IMR-90 (cell line): Measurements from ENCODE around the gene HACL1. TPM values are rescaled to one million over a fixed set of nuclear protein-coding genes. Genes with fewer than 3 reads are reported as not detected.

Experiments
- ATAC-seq: fragments of 200-7000 bp; cut with Tn5 transposase; 2 replicates; pipeline ENCODE4 v1.9.1; 2020; ENCODE audit warnings: low read depth, mild to moderate bottlenecking, moderate library complexity
- BruUV-seq: library from RNA; stranded (reverse); fragments of 400-500 nt; replicated peaks from 2 replicates; lab custom pipeline; 2021; lab: Mats Ljungman, UMichigan
- CTCF ChIA-PET: fragments of 300-600 bp; formaldehyde crosslinking; extraction: SDS; loops from one replicate; lab custom pipeline; 2021; ENCODE audit warnings: antibody characterized with exemption; lab: Yijun Ruan, JAX
- POLR2A ChIA-PET: fragments of 300-600 bp; sonication (Branson Sonifier 250); formaldehyde crosslinking; loops from one replicate; lab custom pipeline; 2022; ENCODE audit warnings: antibody characterized with exemption; ENCODE audit not compliant: unreplicated experiment; lab: Charles Lee
- DNase-seq: peaks from one replicate; pipeline ENCODE4 v3.0.0; 2013
- H2AFZ ChIP-seq: replicated peaks from 2 replicates; pipeline ENCODE3; 2013; ENCODE audit warnings: low read length, mild to moderate bottlenecking; ENCODE audit not compliant: poor library complexity
- H2AK5ac ChIP-seq: 2 replicates; pipeline ENCODE4 v1.6.1; 2013; ENCODE audit warnings: low read depth, low read length, inconsistent platforms
- H2AK9ac ChIP-seq: replicated peaks from 2 replicates; pipeline ENCODE3; 2013; ENCODE audit warnings: mild to moderate bottlenecking, low read depth, low read length, moderate library complexity; ENCODE audit not compliant: poor library complexity
- H2BK120ac ChIP-seq: 2 replicates; pipeline ENCODE4 v1.6.1; 2013; ENCODE audit warnings: low read depth, low read length, inconsistent platforms
- H2BK15ac ChIP-seq: 3 replicates; pipeline ENCODE4 v1.6.1; 2013; ENCODE audit warnings: low read depth, low read length, inconsistent platforms
- H2BK20ac ChIP-seq: 2 replicates; pipeline ENCODE4 v1.6.1; 2013; ENCODE audit warnings: low read depth, mild to moderate bottlenecking, inconsistent platforms, low read length, moderate library complexity
- H2BK5ac ChIP-seq: 2 replicates; pipeline ENCODE4 v1.6.1; 2013; ENCODE audit warnings: mild to moderate bottlenecking, low read depth, low read length, inconsistent platforms; ENCODE audit not compliant: poor library complexity, severe bottlenecking
- H3K14ac ChIP-seq: replicated peaks from 2 replicates; pipeline ENCODE4 v1.6.1; 2013; ENCODE audit warnings: low read depth, low read length, inconsistent platforms
- H3K18ac ChIP-seq: 2 replicates; pipeline ENCODE4 v1.6.1; 2013; ENCODE audit warnings: low read depth, low read length, control low read depth
- H3K23ac ChIP-seq: 2 replicates; pipeline ENCODE4 v1.6.1; 2013; ENCODE audit warnings: low read depth, low read length, inconsistent platforms
- H3K27ac ChIP-seq: 2 replicates; pipeline ENCODE4 v1.5.1; 2013; ENCODE audit warnings: mild to moderate bottlenecking, control low read depth, low read length; ENCODE audit not compliant: insufficient read depth
- H3K27me3 ChIP-seq: 2 replicates; pipeline ENCODE4 v1.6.1; 2013; ENCODE audit warnings: low read length; ENCODE audit not compliant: control insufficient read depth, insufficient read depth
- H3K36me3 ChIP-seq: 2 replicates; pipeline ENCODE4 v1.6.1; 2013; ENCODE audit warnings: low read length, mixed read lengths; ENCODE audit not compliant: control insufficient read depth, insufficient read depth
- H3K4ac ChIP-seq: 2 replicates; pipeline ENCODE4 v1.6.1; 2013; ENCODE audit warnings: low read depth, low read length, inconsistent platforms
- H3K4me1 ChIP-seq: 2 replicates; pipeline ENCODE4 v1.6.1; 2013; ENCODE audit warnings: low read length, mixed read lengths; ENCODE audit not compliant: control insufficient read depth, insufficient read depth
- H3K4me2 ChIP-seq: 2 replicates; pipeline ENCODE4 v1.6.1; 2013; ENCODE audit warnings: low read depth, mild to moderate bottlenecking, control low read depth, low read length, moderate library complexity
- H3K4me3 ChIP-seq: 2 replicates; pipeline ENCODE4 v1.5.1; 2013; ENCODE audit warnings: low read depth, mild to moderate bottlenecking, control low read depth, low read length, moderate library complexity; ENCODE audit not compliant: insufficient read depth
- H3K56ac ChIP-seq: 2 replicates; pipeline ENCODE4 v1.6.1; 2013; ENCODE audit warnings: low read length, inconsistent platforms; ENCODE audit not compliant: insufficient read depth; ENCODE audit errors: extremely low read depth
- H3K79me1 ChIP-seq, 2 experiments: 2 replicates each; pipeline ENCODE4 v1.6.1; 2013; ENCODE audit warnings: low read length in 2 of 2, inconsistent platforms in 1 of 2, low read depth in 1 of 2
- H3K9ac ChIP-seq: 2 replicates; pipeline ENCODE4 v1.6.1; 2013; ENCODE audit warnings: low read depth, low read length, control low read depth
- H3K9me1 ChIP-seq: 2 replicates; pipeline ENCODE4 v1.6.1; 2013; ENCODE audit warnings: low read length, inconsistent platforms; ENCODE audit not compliant: insufficient read depth
- H3K9me3 ChIP-seq: 2 replicates; pipeline ENCODE4 v1.6.1; 2013; ENCODE audit warnings: low read length; ENCODE audit not compliant: control insufficient read depth, insufficient read depth
- H4K20me1 ChIP-seq: 2 replicates; pipeline ENCODE4 v1.6.1; 2013; ENCODE audit warnings: low read length, inconsistent platforms; ENCODE audit not compliant: insufficient read depth
- H4K5ac ChIP-seq: 2 replicates; pipeline ENCODE4 v1.6.1; 2013; ENCODE audit warnings: mild to moderate bottlenecking, low read depth, low read length, control low read depth
- H4K8ac ChIP-seq, 2 experiments: 2 replicates each; pipeline ENCODE4 v1.6.1; 2013; ENCODE audit warnings: low read depth in 2 of 2, low read length in 2 of 2, control low read depth in 1 of 2, inconsistent platforms in 1 of 2
- H4K91ac ChIP-seq: 2 replicates; pipeline ENCODE4 v1.6.1; 2013; ENCODE audit warnings: low read depth, low read length, inconsistent platforms; ENCODE audit not compliant: insufficient read depth
- FOS ChIP-seq: fragments of 150-350 bp; IDR thresholded peaks from 2 replicates; pipeline ENCODE4 v1.6.1; 2016; ENCODE audit warnings: low read depth, low read length
- MXI1 ChIP-seq: IDR thresholded peaks from 2 replicates; pipeline ENCODE4 v1.6.1; 2012; ENCODE audit warnings: low read depth, mild to moderate bottlenecking, low read length, moderate library complexity, borderline replicate concordance
- POLR2A ChIP-seq: IDR thresholded peaks from 2 replicates; pipeline ENCODE4 v1.6.1; 2012; ENCODE audit warnings: mild to moderate bottlenecking, low read depth, low read length
- WGBS, 2 experiments: methylation state at CpG; one replicate each; pipeline versions ENCODE4 v1.1.5 to v1.1.7; 2013; ENCODE audit warnings: missing lambda C conversion rate in 2 of 2; ENCODE audit not compliant: insufficient read length in 1 of 2; ENCODE audit errors: extremely low coverage in 2 of 2; 5-methylcytosine and 5-hydroxymethylcytosine counted together
- dilution Hi-C: fragments of 300-500 bp; cut with HindIII; formaldehyde crosslinking; loops from one replicate; pipeline ENCODE4 v1.14.3; 2018; ENCODE audit warnings: low sequenced_read_pairs; ENCODE audit not compliant: unreplicated experiment
- in situ Hi-C: fragments of 300-500 bp; cut with MboI; formaldehyde crosslinking; loops from 3 replicates; pipeline ENCODE4 v1.14.3; 2019; ENCODE audit warnings: low sequenced_read_pairs, inconsistent platforms, mixed read lengths
- intact Hi-C: fragments of 100-400 bp; cut with micrococcal nuclease; formaldehyde crosslinking; loops from 2 replicates; pipeline ENCODE4 v1.10.0; 2022
- polyA plus RNA-seq, 3 experiments: library from polyadenylated mRNA; depleted of rRNA; stranded (reverse); fragments of >200 nt; gene quantifications; 2 replicates each; pipeline ENCODE4 v1.2.3, GENCODE V29; 2012; ENCODE audit warnings: low replicate concordance in 1 of 3
- total RNA-seq: library from RNA; depleted of rRNA; stranded (reverse); fragments of >200 nt; gene quantifications from 2 replicates; pipeline ENCODE4 v1.2.3, GENCODE V29; 2012

The HACL1 gene
- total and polyA plus RNA-seq, 2 of the 4 experiments (the other 2 are of a cell fraction) = 9.9 to 28.1 TPM

GRCh38 chr3:15637131-15637951, 36.0 kb upstream of the HACL1 start:
- Histone ChIP-seq H3K9ac (no peak overlapping the region), H3K4ac (peak overlapping the region; percentile 98), H2BK120ac (peak overlapping the region; percentile 99), H2AK9ac (peak overlapping the region; percentile 96), H3K23ac (peak overlapping the region; percentile 95), H3K56ac (peak overlapping the region; percentile 62), H3K79me1 (peaks cover 10 to 33% of the 10 kb centered on the region in 2 experiments; a peak in 3 of 4 replicates), H3K4me2 (no peak overlapping the region), H4K5ac (peak overlapping the region; percentile 91), H2BK5ac (peak overlapping the region; percentile 67), H4K20me1 (no peaks in the 10 kb centered on the region), H3K4me1 (peaks cover 28% of the 10 kb centered on the region), H4K91ac (peak overlapping the region; percentile 99), H3K27ac (peak overlapping the region; percentile 76), H2AFZ (peak overlapping the region; percentile 18), H2BK15ac (peak overlapping the region; percentile 98), H3K18ac (peak overlapping the region; percentile 51), H3K27me3 (no peaks in the 10 kb centered on the region), H3K4me3 (no peak overlapping the region), H2AK5ac (peak overlapping the region; percentile 100), H3K14ac (peak overlapping the region; percentile 96), H3K36me3 (no peaks in the 10 kb centered on the region), H3K9me3 (no peaks in the 10 kb centered on the region), H3K9me1 (peaks cover 16% of the 10 kb centered on the region), H4K8ac (peak overlapping the region; percentile 65 to 91), H2BK20ac (peak overlapping the region; percentile 99)
- TF ChIP-seq MXI1 = no peak
- no peak; the same call in 1 of the 2 replicates for TF ChIP-seq POLR2A
- TF ChIP-seq FOS = no peak
- dilution Hi-C loops (no loop called here), in situ Hi-C loops (loop anchor here (25.0 kb wide), 2 partner anchors 425 to 600 kb away; no protein-coding TSS in a partner anchor), intact Hi-C loops (loop anchor here (10.0 kb wide), 1 partner anchor 607 kb away; no protein-coding TSS in a partner anchor)
- no TSS peak for BruUV-seq
- POLR2A ChIA-PET = interaction anchor here (0.6 kb wide), 2 partner anchors 27 to 767 kb away, joined by 4 read pairs; no protein-coding TSS in a partner anchor
- DNase-seq (no peak), ATAC-seq (no peak)
- no CpG with 5 or more reads among the region's 7 CpGs for WGBS, 2 experiments
- CTCF ChIA-PET = interaction anchor here (0.6 kb wide), 1 partner anchor 26 kb away, joined by 4 read pairs; no protein-coding TSS in a partner anchor
